ENCODE measurements around the gene CYP2D6.
"Not testable (repeated sequence)": the region's sequence is repeated elsewhere in the genome, so short reads cannot be mapped to it uniquely, and the experiment has no call there.

Gene CYP2D6

GRCh38 chr22:42130639-42131431 is at the start of gene CYP2D6:
CYP2D6 (minus strand) TSS chr22:42130810; CDS start chr22:42130791, 19 bp downstream.
- DNase-seq (ENCODE audit: low read depth): not testable (repeated sequence)

- no peak for DNase-seq (ENCODE audit: low read depth)
These were observed 49.0 kb upstream of the CYP2D6 start for GRCh38 chr22:42179616-42180015.

DNA sequence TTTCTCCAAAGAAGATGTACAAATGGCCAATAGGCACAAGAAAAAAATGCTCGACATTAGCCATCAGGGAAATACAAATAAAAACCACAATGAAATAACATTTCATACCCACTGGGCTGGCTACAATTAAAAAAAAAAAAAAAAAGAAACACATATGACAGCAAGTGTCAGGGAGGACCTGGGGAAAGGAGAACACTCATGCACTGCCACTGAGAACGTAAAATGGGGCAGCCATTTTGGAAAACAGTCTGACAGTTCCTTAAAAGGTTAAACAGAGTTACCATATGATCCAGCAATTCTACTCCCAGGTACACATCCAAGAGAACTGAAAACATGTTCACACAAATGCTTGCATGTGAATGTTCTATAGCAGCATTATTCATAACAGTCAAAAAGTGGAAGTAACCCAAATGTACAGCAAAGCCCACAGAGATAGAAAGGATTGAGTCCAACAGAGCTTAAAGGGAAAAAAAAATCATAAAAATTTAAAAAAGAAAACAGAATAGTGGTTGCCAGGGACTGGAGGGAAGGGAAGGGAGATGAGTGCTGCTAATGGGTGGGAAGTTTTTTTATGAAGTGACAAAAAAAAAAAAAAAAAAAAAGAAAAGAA is 48.4 kb upstream of the CYP2D6 start:
- DNase-seq (ENCODE audit: low read depth): no peak

DNA sequence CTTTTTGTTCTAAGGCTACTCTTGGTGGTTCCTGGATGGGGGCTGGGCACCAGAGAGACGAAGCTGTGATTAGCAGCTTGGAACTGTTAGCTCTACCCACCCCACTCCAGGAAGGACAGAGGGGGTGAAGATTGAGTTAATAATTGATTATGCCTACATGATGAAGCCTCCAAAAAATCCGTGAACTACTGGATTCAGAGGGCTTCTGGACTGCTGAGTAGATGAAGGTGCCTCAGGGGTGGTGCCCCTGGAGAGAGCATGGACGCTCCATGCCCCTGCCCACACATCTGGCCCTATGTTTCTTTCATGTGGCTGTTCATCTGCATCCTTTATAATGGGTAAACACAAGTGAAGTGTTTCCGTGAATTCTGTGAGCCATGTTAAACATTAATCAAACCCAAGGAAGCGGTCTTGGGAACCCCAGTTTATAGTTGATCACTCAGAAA is 47.3 kb upstream of the CYP2D6 start:
- DNase-seq (ENCODE audit: low read depth): no peak

- no peak for DNase-seq (ENCODE audit: low read depth)
These were observed 45.8 kb upstream of the CYP2D6 start for GRCh38 chr22:42176255-42176915.

DNA sequence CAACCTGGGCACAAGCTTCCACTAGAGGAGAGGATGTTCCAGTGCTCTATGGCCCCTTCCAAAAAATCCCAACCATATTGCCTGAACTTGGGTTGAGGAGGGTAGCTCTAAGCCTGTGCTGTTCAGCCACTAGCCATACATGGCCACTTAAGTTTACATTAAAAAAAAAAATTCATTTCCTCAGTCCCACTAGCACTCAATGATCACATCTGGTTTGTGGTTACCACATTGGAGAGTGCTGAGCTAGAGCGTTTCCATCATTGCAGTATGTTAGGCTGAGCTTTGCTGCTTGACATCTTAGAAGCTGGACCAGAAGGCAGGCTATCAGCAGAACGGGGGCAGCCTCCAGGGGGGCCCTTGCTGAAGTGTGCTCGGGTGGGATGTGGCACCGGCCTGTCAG is 43.5 kb upstream of the CYP2D6 start:
- DNase-seq (ENCODE audit: low read depth): no peak

DNA sequence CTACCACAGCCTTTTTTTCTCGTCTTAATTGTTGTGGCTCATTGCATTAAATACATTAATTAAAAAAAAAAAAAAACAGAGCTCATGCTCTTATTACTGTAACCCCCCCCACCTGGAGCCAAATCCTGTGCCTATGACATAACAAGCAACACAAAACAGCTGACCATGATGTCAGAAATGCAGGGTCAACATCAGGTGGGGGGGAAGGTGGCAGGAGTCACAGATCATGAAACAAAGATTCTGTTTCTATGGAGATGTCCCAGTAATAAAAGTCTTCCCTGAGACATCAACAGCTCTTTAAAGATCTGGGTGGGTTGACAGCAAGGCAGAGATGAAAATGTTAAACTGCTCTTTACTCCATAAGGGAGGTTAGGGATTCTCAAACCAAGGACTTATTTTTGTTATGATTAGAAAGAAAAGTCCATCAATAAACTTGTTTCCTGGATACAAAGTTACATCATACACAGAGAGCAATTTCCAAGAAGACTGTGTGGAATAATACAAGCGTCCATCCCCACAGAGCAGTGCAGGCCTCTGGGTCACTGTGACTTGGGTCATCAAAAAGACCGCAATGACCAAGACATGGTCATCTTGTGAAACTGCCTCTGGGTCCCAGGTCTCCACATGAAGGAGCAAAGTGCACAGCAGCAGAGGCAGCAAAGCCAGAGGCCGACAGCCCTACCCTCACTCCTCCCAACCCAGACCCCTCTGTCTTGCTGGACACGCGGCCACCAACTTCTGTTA is 42.7 kb upstream of the CYP2D6 start:
- DNase-seq (ENCODE audit: low read depth): no peak

DNA sequence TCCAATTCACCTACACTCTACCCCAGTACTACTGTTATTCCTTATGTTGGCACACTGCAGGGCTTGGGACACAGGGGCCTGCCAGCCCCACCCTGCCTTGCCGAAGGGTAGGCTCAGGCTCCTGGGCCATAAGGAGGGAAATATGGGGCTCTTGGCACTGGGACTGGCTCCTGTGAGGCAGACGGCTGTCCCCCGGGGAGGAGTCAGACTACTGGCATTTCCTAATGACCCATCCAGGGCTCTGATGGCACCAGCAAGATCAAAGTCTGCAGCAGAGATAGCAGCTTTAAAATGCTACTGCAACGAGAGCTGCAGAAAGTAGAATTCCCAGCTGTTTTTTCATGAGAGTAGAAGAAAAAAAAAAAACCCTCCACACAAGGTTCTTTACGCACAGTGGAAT is 42.2 kb upstream of the CYP2D6 start:
- DNase-seq (ENCODE audit: low read depth): no peak

DNA sequence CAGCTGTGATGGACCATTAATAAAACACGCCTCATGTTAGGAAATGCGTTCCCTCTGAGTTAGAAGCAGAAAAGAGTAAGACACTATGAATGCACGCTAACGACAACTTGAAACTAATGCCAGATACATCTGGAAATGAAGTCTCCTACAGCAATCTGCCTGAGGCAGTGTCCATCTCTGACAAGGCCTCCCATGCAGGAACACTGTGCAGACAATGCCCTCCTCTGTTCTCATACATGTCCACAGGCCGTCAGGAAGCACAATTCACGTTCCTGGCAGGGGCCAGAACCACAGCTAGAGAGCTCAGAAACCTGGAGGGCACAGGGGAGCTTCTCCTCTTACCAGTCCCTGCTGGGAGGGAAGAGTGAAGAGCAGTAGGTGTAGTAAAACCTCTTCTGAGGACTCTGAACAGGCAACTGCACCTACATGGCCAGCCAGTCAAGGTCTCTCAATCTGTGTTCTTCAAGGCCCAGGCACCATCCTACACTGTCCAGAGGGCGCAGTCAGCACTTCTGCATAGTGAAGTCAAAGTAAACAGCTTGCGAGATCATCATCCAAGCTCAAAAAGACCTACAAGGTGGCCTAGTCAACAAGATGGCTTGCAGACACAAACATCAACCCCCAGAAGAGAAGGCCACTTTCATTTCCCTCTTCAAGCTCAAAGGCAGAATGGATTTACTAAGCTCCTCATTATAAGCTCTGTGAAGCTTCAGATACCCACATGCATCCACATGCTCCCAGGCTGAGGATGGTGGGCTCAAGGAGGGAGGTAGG is 41.5 kb upstream of the CYP2D6 start:
- no peak for DNase-seq (ENCODE audit: low read depth)

DNA sequence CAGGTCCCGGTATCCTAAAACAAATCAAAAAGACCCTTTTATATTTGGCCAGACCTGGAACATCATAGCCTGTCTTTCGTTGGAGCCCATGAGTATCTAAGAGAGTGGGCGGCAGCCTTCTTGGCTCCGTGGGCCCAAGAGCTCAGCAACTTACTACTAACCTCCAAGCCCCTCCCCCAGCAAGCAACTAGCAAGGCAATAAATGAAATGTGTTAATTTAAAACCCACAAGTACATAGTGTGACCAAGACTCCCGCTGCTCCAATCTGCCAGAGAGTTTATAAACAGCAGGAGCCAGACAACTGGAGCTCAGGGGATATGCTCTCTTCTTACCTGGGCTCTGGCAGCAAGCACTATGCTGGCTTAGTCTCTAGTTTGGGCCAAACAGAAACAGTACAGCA is 40.8 kb upstream of the CYP2D6 start:
- DNase-seq (ENCODE audit: low read depth): no peak

DNA sequence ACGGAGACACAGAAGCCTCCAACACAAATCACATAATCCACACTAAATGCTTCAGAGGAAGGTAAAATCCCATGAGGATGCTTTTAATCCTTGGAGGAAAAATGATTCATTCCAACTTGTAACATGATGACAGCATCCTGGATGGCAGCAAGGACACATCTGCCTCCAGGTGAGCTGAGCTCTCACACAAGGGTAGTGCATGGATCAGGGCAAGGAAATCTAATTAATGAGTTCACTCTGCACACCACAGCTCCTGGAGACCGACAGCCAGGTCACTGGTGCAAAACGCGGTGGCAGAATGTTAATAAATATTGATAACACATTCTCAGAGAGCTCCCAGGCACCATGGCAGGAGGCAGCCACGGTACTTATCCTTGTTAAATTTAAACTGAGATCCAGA is 40.3 kb upstream of the CYP2D6 start:
- no peak for DNase-seq (ENCODE audit: low read depth)

GRCh38 chr22:42169055-42169469 is 38.5 kb upstream of the CYP2D6 start:
- DNase-seq (ENCODE audit: low read depth): peak; percentile 41

DNA sequence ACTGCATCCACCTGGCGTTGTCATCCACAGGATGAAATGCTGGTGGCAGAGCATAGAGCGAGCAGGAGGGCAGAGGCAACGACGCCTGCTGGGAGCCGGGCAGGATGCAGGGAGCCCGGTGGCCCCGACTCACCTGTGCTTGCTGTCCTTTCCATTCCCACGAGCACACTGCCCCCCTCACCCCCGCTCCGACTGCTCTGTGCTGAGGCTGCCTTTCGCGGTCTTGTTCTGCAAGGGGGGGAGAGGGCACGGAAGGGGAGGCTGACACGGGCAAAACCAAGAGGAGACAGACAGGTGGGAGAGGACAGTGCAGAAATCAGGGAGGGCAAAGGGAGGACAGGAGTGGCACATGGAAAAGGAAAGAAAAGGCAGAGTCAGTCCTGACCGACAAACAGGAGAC is 37.9 kb upstream of the CYP2D6 start:
- DNase-seq (ENCODE audit: low read depth): no peak

GRCh38 chr22:42167066-42167465 is 36.5 kb upstream of the CYP2D6 start:
- no peak for DNase-seq (ENCODE audit: low read depth)

DNA sequence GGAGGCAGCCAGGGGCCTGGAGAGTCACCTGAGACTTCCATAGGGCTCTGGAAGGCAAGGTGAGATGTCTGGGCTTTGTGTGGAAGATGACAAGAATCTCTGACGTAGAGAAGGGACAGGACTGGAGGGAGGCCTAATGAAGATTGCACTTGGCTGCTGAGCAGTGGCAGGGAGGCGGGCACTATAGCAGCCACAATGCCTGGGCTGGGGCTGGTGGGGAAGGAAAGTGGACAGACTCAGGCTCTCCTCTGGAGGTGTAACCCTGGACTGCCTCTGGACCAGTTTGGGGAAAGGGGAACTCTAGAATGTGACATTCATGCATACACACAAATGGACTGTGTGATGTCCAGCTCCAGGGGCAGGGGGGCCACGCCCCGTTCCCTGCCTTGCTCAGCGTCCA is 34.3 kb upstream of the CYP2D6 start:
- no peak for DNase-seq (ENCODE audit: low read depth)

DNA sequence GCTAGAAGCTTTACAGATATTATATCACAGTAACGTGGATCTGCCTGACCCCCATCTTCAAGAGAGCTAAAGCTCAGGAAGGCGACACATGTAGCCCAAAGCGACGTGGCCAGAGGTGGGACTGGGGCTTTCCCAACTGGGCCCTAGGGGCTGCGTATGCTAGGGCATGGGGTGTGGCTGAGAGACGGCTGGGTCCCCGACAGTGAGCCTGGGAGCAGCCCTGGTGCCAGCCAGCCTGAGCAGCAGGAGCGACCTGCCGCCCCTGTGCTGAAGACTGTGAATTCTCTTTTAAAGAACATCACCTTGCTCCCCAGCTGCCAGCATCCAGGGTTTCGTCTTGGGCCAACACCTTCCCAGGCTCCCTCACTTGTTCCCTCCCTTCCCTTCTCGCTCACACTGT is 32.9 kb upstream of the CYP2D6 start:
- DNase-seq (ENCODE audit: low read depth): no peak

DNA sequence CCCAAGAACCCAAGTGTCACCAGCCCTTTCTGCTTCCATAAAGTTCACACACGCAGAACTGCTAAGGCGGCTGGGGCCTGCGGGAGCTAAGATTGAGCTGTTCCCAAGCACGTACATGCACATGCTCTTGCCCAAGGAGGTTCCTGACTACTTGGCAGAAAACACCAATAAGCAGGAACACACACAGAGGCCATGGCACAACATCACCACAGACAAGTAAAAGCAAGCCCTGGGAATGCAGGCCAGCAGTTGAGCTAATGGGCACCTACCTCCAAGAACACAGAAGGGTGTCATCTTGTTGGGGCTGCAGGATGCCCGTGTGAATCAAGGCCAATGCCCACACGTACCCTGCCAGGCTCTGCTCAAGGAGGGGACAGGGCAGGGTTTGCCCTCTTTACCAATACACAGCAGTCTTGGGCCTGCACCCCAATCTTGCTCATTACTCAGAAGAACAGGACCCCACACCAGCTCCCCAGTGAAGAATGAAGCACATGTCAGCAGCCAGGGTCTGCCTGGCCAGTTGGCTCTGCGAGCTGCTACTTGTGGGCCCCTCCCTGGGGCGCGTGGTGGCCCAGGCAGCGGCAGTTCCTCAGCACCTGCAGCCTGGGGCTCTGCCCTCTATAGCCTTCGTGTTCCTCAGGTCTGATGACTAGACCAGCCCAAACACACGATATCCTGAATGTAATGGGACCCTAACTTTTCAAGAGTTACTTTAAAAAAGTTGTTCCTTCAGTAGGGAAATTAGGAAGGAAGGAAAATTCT is 32.3 kb upstream of the CYP2D6 start:
- DNase-seq (ENCODE audit: low read depth): no peak

DNA sequence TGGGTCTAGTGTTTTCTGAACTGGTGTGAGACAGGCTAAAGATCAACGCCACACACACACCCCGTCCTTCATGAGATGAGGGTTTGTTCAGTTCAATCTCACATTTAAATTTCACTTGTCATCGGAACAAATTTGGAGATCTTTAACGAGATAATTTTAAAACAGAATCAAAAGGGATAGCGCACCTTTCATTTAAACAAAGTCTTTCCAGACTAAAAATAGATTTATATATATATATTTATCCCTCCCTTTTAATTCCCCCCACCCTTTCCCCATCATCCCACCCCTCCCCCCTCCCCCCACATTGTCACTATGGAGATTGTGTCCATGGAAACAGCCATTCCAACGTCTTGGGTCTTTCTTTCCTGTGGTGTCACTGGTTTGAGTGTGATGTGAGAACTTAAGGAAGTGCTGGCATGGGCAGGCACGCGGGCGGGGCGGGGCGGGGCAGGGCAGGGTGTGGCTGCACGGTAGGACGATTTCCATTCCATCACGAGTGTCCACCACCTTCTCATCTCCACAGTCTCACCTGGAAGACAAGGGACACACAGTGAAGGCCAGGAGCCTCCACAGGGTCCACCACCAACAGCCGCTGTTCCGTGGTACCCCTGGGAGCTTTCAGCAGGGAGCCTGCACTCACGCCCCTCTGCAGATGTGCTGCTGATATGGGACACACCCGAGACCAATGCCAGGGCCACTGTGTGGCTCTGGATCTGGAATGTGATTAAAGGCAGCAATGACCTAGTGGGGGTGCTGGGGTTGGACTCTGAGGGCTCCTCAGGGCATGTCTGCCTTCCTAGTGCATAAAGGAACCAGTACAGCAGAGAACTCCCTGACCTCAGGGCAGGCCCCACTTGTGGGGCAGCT is 30.5 kb upstream of the CYP2D6 start:
- DNase-seq (ENCODE audit: low read depth): no peak

GRCh38 chr22:42160251-42160650 is 29.6 kb upstream of the CYP2D6 start:
- DNase-seq (ENCODE audit: low read depth): no peak
